GM19099 (cell line): ENCODE results near the gene LCAT.
A peak's percentile ranks its signal among the peaks of the same experiment; 100 is the strongest.

ENCODE experiments used
- POLR2A ChIP-seq: IDR thresholded peaks from 3 replicates; pipeline ENCODE4 v1.6.1; 2011; ENCODE audit warnings: low read depth; ENCODE audit not compliant: insufficient read length; ENCODE audit errors: extremely low read depth

LCAT gene, protein sequence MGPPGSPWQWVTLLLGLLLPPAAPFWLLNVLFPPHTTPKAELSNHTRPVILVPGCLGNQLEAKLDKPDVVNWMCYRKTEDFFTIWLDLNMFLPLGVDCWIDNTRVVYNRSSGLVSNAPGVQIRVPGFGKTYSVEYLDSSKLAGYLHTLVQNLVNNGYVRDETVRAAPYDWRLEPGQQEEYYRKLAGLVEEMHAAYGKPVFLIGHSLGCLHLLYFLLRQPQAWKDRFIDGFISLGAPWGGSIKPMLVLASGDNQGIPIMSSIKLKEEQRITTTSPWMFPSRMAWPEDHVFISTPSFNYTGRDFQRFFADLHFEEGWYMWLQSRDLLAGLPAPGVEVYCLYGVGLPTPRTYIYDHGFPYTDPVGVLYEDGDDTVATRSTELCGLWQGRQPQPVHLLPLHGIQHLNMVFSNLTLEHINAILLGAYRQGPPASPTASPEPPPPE

DNA sequence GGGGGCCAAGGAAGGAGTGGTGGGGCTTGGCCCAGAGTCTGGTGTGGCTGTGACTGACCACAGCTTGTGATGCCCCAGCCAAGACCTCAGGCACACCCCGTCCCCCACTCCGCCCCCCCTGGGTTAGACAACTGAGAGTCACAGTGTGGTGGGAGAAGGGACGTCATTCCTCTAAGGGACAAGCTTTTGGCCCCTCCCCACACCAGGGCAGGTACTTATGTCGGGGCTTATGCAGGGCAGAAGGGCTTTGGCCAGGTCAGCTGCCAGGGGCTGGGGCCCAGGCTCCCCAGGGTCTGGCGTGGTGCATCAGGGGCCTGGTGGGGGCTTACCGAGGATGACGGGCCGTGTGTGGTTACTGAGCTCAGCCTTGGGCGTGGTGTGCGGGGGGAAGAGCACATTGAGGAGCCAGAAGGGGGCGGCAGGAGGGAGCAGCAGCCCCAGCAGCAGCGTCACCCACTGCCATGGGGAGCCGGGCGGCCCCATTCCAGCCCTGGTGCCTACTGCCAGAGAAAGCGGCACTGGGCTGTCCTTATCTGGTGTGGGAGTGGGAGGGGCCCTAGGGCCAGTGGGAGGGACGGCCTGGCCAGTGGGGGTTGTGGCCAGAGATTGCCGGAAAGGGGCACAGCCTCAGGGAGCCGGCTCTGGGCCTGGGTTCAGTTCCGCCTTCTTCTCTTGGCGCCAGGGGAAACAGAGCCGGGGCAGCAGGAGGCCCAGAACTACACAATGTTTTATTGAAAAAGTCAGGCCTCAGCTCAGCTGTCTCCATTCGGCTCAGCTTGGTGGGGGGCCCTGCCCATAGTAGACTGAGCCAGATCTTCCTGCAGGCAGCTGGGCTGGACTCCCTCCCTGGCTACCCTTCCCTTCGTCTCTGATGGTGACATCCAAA lies at the start of gene LCAT:
Gene LCAT (minus strand): TSS at position 502 of the 886 bp plus-strand sequence. CDS start 19 bp downstream, at position 483.
- TF ChIP-seq POLR2A, result no peak

- TF ChIP-seq POLR2A, result peak; percentile 44
Measured at GRCh38 chr16:67993207-67994039, 49.5 kb upstream of the LCAT start.

DNA sequence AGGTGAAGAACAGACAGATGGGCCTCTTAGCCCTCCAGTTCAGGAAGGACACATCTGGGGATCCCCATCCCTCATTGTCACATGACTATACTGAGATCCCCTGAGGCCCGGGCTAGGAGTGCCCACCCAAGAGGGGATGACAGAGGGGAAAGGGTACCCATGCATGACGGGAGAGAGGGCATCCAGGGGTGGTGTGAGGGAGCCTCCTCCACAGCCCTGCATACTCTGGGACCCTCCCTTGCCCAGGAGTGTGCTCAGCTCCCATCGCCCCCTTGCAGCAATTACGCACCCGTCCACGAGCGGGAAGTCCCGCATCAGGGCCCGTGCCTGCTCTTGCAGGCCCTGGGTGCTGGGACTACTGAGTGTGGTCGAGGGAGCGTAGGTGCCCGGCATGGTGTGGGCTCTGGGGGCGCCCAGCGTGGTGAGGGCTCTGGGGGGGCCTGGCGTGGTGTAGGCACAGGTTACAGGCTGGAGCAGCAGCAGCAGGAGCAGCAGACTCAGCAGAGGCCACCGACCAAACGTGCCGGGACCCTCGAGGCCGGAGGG lies 48.8 kb upstream of the LCAT start:
- TF ChIP-seq POLR2A, result no peak

- no peak for TF ChIP-seq POLR2A
Measured at GRCh38 chr16:67990018-67990386, 46.1 kb upstream of the LCAT start.

DNA sequence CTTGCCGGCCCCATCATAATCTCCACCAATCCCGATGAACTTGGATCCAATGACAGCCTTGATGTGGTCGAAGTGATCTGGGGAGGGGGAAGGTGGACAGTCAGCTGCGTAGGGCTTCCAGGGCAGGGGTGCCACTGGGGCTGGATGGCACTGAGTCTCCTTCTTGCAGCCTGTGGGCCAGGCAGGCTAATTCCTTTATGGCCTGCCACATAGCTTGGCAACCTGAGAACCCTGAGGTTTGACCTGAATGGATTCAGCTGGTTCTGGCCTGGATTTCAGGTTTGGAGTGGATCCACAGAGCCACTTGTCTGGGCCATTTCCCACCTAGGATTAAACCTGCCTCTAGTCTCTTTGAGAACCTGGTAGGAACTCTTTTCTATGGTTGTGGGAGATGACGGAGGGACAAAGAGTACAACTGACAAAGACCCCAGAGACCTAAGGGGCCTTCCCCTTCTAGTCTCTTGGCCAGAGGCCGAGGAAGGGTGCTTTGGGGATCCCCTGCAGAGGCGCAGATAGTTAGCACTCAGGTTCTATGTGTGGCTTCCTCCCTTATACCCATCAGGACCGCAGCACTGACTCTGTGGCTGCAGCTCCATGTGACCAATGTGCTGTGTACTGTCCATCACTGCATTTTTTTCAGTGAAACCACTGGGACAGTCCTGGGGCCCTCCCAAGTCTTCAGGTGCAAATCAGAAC lies 45.5 kb upstream of the LCAT start:
- TF ChIP-seq POLR2A, result no peak

- no peak for TF ChIP-seq POLR2A
Measured at GRCh38 chr16:67988675-67989074, 44.8 kb upstream of the LCAT start.

- no peak for TF ChIP-seq POLR2A
Measured at GRCh38 chr16:67987460-67988160, 43.7 kb upstream of the LCAT start.

DNA sequence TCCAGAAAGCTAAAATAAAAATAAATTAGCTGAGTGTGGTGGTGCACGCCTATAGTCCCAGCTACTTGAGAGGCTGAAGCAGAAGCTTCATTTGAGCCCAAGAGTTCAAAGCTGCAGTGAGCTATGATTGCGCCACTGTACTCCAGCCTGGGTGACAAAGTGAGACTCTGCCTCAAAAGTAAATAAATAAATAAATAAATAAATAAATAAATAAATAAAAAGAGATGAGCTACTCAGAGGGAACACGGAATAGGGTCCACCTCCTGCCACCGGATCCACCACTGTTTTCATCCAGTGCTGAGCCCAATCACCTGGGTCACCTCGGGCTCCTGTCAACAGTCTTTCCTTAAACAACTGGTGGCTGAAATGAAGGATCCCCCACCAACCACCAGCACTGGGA lies 43.0 kb upstream of the LCAT start:
- no peak for TF ChIP-seq POLR2A

- TF ChIP-seq POLR2A, result no peak
Measured at GRCh38 chr16:67982011-67982696, 38.2 kb upstream of the LCAT start.

GRCh38 chr16:67979955-67980678 lies 36.2 kb upstream of the LCAT start, which contains the start of gene DPEP3:
DPEP3 (minus strand) TSS chr16:67980499; CDS start chr16:67980380, 119 bp downstream.
- no peak for TF ChIP-seq POLR2A

DNA sequence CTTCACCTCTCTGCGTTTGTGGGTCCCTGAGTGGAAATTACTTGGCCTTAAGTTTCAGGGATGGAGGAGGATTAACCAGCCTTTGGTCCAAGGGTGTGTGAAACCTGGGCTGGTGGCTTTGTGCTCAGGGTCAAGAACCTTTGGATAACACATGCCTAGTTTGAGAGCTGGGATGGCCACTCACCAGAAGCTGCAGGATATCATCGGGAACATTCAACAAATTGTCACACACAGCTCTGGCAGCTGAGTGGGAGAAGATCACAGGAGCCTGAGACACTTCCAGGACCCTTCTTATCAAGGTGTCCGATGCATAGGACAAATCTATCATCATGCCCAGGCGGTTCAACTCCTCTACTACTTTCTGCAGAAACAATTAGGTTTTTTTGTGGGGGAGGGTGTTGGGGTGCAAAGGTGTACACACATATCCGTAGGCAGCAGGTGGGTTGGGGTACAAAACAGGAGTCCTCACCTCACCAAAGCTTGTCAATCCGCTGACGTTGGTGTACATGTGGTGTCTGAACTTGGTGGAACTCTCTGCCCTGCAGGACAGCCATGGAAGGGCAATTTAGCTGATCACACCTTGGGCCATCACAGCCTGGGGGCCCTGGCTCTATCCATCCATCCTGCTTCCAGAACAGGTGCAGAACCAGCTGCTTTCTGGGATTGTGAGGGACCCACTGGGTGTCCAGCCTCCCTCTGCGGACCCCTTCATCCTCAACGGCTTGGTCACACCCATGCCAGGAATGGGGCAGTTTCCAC lies 33.7 kb upstream of the LCAT start:
- TF ChIP-seq POLR2A, result no peak
